ENCODE data around the gene ONECUT3.

ONECUT3 gene

DNA sequence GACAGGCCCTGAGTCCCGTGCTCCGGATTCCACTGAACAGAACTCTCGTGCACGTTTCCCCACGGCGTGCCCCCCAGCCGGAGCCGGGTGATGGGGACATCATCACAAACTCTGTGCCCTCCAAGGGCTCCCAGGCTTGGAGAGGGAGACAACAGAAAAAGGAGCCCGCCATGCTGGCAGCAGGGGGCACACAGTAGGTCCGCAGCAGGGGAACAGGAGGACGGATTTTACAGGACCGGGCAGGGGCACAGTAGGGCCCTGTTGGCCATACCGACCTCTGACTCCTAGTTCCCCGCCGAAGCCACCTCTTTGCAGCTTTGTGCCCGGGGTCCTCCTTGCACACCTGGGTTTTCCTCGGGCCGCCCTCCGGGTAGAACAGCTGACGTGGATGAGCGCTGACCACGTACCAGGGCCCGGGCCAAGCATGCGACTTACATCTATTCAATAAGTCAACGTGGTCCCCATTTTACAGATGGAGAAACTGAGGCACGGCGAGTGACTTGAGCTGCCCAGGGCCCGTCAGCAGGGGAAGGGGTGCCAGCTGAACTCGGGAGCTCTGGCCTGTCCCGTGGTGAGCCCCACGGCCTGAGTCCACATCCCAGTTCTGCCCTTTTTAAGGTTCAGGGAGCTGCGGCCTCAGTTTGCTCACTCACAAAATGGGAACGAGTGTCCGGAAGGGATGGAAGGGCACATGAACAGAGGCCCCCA, 10.2 kb upstream of the ONECUT3 start:
- DNase-seq, result no peak

DNA sequence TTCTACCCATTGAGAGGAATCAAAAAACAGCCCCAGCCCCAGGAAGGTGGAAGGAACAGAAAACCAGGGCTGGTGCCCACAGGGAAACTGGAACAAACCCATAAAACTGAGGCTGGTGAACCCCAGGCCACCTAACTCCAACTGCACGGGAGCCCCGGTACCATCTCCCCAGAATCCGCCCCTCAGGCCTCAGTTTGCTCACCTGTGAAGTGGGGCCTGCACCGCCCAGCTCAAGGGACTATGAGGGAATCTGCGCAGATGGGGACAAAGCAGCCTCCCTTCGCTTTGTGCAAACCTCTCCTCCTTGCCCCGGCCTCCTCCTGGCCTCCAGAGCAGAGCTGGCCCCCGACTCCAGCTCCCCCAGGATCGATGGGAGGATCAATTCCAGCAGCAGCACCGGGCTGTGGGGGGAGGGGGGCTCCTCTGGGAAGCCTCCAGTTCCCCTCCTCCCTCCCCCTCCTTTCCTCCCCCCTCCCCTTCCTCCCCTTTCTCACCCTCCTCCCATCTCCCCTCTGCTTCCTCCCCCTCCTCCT, 9.1 kb upstream of the ONECUT3 start:
- DNase-seq, result no peak

DNA sequence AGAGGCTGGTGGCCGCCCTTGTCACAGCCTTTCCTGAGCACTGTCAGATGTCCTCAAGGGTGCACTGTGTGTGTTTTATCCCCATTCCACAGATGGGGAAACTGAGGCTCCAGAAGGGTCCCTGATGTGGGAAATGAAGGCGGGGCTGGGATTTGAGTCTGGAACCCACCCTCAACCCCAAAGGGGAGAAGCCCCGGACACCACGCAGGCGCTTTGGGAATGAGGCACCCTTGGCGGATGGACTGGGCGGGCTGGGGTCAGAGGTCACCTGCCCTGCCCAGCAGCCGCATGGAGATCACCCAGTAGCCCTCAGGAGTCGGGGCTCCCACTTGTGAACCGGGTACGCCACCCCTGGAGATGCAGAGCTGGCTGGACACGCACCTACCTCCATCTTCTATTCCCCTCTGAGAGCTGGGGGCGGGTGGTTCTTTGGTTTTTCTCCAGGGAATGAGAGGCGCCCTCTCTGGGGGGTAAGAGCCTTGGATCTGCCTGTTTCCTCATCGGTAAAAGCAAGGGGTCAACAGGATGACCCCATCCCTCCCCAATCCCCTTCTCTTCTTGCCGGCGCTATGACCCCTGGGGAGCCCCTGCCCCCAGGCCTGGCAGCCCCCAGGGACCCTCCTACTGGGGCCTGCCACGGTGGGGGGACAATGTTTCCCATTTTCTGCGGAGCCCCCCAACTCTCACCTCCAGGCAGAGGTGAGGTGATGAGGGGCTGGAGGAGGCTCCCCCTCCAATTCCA, 8.3 kb upstream of the ONECUT3 start:
- DNase-seq, result no peak

DNA sequence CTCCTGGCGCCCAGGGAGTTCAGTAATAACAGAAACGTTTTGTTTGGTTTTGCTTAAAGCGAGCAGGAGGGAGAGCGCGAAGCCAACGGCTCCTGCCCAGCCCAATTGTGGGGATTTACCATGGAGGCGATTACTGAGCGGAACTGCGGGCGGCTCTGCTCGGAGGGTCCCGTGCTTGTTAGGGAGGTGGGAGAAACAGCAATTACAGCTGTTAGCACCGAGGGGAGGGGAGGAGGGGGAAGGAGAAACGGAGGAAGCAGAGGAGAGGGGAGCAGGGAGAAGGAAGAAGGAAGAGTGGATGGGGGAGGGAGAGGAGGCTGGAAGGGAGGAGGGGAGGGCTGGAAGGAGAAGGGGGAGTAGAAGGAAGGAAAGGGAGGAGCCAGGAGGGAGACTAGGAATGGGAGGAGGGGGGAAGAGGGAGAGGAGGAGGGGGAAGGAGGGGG, 7.7 kb upstream of the ONECUT3 start:
- DNase-seq, result no peak

DNA sequence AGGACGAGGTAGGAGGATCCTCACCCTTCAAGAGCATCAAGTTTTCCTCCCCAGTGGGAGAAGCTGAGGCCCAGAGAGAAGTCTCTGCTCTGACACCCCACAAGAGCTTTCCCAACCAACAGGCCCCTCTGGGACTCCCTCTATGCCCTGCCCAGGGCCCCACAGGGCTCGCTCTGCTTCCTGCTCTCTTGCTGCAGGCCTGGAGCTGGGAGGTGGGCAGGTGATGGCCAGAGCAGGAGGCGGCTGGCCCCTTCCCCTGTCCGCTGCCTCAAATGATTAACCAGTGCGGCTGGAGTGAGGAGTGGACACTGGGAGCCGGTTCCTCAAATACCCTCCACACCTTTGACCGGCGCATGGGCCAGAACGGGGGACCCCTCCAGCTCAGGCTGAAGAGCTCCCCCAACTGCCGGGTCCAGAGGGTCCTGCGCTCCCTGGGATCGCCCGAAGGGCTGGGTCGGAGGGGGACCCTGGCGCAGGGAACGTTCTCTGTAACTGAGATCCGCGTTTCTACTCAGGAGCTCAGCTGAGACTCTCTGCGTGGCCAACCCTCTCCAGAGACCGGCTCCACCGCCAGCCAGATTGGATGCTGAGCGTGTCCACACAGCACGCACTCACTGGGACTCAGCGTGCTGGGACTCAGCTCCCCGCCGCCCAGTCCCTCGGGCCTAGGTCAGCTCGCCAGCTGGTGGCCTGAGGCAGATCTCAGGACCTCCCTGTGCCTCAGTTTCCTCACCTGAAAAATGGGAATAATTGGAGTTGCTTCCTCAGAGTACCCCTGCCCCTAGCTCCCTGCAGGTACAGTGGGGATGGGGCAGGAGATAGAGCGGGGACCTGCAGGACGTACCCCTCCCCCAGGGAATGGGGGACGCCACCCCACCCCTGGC, 6.7 kb upstream of the ONECUT3 start:
- no peak for DNase-seq

DNA sequence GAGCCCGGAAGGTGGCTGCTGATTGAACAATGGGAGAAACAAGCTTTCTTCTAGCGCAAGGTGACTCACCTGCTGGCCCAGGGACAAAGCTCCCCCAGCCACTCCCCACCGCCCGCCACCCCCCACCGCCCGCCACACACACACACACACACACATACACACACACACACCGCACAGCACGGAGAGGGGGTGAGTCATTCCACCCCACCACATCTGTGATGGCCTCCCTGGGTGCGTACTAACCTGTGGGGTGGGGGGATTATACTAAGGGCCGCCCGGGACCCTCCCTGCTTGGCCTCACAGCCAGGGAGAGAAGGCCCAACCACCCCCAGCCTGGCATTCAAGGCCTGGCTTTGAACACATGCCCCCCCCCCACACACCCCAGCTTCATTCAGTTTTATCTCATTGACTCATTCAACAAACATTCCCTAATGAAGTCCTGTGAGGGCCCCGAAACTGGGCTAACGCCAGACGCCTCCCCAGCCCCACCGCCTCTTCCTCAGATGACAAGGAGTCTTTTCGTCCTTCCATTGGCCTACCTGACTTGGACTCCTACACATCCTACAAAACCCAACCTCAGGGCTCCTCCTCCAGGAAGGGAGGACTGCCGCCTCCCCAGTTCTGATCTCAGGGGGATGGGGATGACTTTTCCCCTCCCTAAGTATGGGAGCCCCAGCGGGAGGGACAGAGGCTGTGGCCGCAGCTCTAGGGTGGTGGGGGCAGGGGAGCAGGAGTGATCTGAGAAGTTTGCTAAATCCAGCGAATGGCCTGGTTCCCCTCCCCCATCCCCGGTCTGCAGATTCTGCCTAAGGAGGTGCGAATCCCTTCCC, 5.8 kb upstream of the ONECUT3 start:
- DNase-seq, result peak; percentile 63

DNA sequence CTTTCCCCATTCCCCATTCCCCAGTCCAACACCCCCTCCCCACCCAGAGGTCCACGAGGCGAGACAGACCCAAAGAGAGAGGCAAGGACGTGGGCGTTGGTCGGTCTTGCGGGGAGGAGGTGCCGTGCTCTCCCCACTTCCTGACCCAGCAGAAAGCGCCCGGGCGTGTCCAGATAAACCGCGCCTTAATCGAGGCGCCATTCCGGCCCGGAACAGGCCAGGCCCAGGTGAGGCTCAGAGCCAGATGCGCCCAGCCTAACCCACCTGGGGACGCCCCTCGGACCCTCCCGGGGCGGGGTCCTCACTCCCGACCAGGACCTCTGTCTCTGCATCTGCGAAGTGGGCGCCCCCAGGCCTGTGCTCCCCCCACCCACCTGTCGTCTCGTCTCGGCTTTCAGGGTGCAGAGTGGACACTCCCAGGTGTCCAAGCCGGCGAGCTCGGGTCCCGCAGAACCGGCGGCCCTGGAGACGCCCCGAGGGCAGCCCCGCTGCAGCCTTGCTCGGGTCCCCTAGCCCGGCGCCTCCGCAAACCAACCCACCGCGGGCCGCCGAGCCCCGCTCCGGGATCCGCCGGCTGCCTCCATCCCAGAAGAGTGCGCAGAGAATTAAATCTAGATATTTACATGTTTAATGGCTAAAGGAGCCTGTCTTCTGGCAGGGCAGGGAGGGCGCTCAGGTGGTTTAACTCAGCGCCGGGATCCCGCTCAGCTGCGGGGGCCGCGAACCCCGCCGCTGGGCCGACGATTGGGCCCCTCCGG, 5.0 kb upstream of the ONECUT3 start:
- DNase-seq, result no peak

DNA sequence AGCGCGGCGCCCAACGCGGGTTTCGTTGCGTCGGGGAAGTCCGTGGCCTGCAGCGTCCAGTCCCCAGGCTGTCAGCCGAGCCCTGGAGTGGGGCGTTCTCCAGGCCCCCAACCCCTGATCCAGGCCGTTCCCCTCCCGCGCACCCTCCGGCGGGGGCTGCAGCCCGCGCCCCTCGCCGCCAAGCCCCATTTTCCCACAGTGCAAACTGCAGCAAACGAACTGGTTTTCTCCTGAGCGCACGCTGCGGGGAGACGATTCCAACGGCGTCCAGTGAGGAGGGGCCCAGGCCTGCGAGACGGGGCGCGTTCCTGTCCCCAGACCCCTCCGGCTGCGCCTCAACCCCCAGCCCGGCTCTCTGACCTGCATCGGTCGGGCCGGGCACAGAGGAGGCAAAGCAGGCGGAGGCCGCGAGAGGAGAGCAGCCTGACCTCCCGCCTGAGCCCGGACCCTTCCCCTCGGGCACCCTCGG, 4.4 kb upstream of the ONECUT3 start:
- DNase-seq, result no peak

DNA sequence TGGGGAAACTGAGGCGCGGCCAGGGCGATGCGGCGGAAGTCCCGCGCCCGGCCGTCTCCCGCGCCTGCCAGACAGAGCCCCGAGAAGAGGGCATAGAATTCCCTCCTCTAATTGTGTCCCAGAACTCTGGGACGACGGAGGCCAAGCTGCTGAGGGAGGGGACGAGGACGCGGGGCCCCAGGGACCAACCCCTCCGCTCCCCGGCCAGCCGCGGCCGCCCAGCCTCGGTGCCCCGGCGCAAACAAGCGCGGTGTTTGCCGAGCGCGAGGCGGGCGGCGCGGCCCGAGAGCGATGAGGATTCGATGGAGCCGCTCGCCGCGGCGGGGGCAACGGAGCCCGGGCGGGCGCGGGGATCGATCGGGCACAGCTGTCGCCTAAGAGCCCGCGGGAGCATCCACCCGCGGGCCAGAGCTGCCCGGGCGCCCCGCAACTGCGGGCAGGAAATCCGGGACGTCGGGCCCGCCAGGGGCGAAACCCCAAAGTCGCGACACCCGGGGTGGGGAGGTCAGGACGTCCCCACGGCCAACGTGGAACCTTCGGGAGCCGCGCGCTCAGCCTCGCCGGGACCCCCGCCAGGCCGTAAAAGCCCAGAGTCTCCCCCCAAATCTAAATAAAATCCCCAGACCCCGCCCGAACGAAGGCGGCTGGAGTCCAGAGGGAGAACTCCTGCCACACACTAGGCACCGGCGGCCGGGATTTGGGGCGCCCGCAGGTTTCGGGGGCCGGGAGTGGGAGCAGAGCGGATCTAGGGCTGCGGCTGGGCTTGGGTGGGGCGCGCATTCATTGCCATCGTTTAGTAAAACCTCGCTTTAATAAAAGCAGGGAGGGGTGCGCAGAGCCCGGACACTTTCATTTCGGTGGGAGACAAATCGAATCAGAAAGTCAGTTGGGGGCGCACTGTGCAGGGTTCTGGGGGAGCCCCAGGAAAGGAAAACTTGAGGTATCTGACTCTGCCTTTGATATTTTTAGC, 3.6 kb upstream of the ONECUT3 start:
- DNase-seq, result no peak

DNA sequence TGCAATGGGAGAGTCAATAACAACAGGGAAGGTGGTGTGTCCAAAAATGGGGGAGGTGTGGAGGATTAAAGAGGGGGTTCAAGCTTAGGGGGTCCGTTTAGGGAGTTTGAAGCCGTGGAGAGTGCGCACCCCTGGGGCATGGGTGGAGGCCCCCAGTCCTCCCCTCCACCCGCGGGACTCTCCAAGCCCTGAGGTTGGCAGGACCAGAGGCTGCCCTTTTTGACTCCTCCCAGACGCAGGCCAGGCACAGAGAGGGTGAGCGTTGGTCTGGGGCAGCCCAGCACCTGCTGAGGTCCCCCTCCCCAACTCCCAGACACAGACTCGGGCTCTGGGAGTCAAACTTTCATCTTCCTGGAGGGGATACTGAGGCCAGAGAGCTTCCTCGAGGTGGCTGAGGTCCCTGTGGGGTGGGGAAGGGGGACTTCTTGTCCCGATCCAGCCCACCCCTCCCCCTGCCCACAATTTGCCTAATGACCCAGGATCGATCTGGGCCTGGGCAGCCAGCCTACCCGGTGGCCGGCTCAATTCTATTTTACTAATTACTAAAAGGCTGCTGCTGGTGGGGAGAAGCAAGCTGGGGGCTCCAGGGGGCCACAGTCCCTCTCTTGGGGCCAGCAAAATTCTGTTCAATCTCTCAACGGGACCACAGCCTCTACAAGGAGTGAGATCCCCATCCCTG, 2.8 kb upstream of the ONECUT3 start:
- no peak for DNase-seq

DNA sequence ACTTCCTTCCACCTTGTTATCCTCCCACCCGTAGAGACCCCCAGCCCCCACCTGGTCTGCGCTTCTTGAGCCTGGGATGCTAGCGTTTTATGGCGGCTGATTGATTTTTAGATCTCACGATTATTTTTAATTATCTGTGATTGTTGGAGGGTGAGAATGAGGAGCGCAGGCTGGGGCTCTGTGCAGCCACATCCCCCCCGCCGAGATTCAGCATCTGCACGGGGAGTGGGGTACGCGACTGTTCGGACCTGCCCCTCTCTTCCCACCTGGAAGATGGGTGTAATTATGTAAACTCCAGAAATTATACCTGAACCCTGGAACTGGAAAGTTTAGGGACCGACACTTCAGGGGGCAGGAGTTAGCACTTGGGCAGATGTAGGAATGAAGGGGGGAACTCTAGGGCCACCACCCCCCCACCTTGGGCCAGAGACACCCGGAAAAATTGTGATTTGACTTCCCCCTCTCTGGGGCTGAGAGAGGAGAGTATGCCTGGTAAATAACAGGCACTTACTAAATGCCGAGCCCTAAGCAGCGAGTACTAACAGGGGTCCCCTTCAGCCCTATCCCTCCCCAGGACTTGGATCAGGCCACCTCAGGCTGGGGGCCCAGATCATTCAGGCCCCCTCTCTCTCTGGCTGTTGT, 1.8 kb upstream of the ONECUT3 start:
- no peak for DNase-seq

DNA sequence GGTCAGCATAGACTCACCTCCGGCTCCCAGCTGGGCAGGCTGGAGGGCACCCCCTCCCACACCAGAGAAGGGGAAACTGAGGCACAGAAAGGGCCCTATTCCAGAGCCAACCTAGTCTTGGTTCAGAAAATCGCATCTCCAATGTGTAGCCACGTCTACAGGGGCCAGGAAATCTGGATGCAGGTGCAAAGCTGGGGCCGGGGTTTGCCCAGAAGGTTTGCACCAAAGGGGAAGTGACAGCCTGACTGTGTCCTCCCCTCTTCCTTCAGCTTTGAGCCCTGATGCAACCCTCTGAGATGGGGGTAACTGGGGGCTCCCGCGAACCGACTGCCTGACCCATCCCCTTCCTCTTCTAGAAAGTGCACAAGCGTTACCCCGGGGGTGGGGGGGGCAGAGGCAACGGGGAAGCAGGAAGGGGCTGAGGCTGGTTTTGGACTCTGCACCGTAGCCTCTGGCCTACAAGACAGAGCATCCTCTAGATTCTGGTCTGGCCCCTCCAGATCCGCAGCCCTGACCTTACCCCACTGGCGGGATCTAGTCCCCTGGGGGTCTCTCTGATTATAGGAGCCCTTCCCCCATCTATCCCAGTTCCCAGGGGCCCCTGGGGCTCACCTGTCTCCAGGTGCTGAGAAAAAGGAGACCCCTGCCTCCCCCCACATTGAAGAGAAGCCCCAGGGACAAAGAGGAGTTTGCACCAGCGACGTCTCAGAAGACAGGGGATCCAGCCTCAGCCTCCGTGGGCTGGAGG, 1.1 kb upstream of the ONECUT3 start:
- no peak for DNase-seq

DNA sequence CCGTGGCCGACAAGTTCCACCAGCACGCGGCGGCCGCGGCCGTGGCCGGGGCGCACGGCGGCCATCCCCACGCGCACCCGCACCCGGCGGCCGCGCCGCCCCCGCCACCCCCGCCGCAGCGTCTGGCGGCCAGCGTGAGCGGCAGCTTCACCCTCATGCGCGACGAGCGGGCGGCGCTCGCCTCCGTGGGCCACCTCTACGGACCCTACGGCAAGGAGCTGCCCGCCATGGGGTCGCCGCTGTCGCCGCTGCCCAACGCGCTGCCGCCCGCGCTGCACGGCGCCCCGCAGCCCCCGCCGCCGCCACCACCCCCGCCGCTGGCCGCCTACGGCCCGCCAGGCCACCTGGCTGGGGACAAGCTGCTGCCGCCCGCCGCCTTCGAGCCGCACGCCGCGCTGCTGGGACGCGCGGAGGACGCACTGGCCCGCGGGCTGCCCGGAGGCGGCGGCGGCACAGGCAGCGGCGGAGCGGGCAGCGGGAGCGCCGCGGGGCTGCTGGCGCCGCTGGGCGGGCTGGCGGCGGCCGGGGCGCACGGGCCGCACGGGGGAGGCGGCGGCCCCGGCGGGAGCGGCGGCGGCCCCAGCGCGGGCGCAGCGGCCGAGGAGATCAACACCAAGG, 821 bp downstream of the ONECUT3 start:
- DNase-seq, result no peak

DNA sequence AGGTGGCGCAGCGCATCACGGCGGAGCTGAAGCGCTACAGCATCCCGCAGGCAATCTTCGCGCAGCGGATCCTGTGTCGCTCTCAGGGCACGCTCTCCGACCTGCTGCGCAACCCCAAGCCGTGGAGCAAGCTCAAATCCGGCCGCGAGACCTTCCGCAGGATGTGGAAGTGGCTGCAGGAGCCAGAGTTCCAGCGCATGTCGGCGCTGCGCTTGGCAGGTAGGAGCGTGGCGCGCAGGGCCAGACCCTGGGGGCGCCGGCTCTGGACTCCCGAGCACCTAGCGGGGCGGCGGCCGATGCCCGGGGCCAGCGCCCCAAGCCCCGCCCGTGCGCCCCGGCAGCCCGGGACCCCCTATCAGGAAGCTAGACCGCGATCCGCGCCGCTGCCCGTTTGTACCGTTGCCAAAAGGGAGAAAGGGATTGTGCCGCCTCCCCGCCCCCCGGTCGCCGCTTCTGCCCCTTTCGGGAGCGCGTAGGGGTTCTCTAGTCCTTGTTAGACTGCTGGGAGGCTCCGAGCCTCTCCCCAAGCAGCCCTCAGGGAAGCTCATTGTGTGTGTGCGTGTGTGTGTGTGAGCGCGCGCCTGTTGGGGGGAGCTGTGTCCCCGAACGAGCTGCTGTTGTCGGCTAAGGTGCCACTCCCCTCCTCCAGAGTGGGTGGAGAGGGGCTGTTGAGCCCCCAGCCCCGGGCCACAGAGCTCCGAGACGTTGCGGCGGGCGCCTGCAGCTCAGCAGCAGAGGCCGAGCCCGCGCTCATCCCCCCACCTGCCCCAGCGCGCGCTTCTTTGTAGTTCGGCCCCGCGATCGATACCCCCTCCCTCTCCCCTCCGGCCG, 1.5 kb downstream of the ONECUT3 start:
- DNase-seq, result no peak

DNA sequence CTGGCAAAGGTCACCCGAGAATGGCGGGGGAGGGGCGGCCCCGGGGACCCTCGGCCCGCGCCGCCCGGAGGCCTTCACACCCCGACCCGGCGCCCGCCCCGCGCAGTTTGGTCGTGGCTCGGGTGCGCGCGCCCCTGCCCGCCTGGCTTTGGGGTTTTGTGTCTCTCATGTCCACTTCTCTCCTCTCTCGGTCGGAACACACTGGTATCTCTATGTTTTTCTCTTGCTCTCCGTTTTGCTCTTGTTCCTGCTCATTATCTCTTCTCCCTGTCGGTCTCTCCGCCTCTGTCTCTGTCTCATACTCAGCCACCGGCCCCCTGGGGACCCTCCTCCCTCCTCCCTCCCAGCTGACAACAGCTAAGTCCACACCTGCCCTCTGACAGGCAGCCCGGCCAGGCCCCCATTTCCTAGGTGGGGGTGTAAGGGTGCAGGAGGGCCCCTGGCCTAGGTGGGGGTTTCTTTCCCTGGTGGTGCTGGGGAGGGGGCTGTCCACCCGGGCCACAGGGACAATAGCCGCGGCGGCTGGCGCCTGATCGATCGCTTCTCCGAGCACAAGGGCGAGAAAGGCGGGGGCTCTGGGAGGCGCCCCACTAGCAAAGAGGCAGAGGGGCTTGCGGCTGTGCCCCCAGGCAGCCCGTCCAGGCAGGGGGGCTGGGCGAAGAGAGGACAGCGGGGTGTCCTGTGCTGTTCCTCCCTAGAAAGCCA, 2.3 kb downstream of the ONECUT3 start:
- DNase-seq, result no peak

DNA sequence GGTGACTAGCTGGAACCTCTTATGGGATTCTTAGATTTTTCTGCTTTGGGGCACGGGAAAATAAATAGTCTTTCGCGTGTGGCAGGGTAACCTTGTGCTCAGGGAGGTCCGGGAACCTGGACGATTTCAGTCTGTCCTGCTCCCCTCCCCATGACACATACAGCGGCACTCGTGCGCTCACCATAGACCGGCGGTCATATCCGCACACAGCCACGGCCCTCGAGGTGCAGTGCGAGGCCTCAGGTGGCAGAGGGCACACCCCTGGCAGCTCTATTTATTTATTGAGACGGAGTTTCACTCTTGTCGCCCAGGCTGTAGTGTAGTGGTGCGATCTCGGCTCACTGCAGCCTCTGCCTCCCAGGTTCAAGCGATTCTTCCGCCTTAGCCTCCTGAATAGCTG, 3.0 kb downstream of the ONECUT3 start:
- DNase-seq, result no peak

Data from CD4-positive, alpha-beta T cell treated with Interleukin-4 for 4 hours (primary cell).